Smooth muscle cell (in vitro differentiated cells): ENCODE results near the gene CMSS1. TPM values are rescaled to one million over a fixed set of nuclear protein-coding genes. Genes with fewer than 3 reads are reported as not detected.
A peak's percentile ranks its signal among the peaks of the same experiment; 100 is the strongest.

ENCODE experiments used
- DNase-seq: peaks from one replicate; lab custom pipeline; 2025; ENCODE audit not compliant: unreplicated experiment; lab: John Stamatoyannopoulos, UW
- H2AFZ ChIP-seq: fragments of 200-600 bp; sonication (generic); 2 replicates; pipeline ENCODE4 v1.6.0; 2016; ENCODE audit warnings: antibody characterized with exemption, low read depth, mild to moderate bottlenecking
- H3F3A ChIP-seq: fragments of 200-600 bp; sonication (generic); 2 replicates; pipeline ENCODE4 v1.6.0; 2017; ENCODE audit warnings: antibody characterized with exemption, low read depth
- H3K27ac ChIP-seq: fragments of 200-600 bp; sonication (generic); 2 replicates; pipeline ENCODE4 v1.5.1; 2016; ENCODE audit warnings: low read depth, mild to moderate bottlenecking
- H3K27me3 ChIP-seq: fragments of 200-600 bp; sonication (generic); 2 replicates; pipeline ENCODE4 v1.6.1; 2016; ENCODE audit warnings: low read depth, mild to moderate bottlenecking
- H3K36me3 ChIP-seq: fragments of 200-600 bp; sonication (generic); 2 replicates; pipeline ENCODE4 v1.5.1; 2016; ENCODE audit warnings: low read depth
- H3K4me1 ChIP-seq: fragments of 200-600 bp; sonication (generic); 2 replicates; pipeline ENCODE4 v1.5.1; 2016; ENCODE audit warnings: low read depth
- H3K4me2 ChIP-seq: fragments of 200-600 bp; sonication (generic); 2 replicates; pipeline ENCODE4 v1.6.0; 2016; ENCODE audit warnings: mild to moderate bottlenecking
- H3K4me3 ChIP-seq: fragments of 200-600 bp; sonication (generic); 2 replicates; pipeline ENCODE4 v1.5.1; 2016; ENCODE audit warnings: mild to moderate bottlenecking
- H3K79me2 ChIP-seq: fragments of 200-600 bp; sonication (generic); 2 replicates; pipeline ENCODE4 v1.6.0; 2016; ENCODE audit warnings: low read depth, mild to moderate bottlenecking
- H3K9ac ChIP-seq: fragments of 200-600 bp; sonication (generic); 2 replicates; pipeline ENCODE4 v1.6.0; 2016; ENCODE audit warnings: low read depth
- H3K9me3 ChIP-seq: fragments of 200-600 bp; sonication (generic); replicated peaks from 2 replicates; pipeline ENCODE4 v1.5.1; 2016; ENCODE audit warnings: low read depth
- H4K20me1 ChIP-seq: fragments of 200-600 bp; sonication (generic); 2 replicates; pipeline ENCODE4 v1.6.0; 2016; ENCODE audit warnings: low read depth
- WGBS: methylation state at CpG from one replicate; pipeline ENCODE4 v1.1.7; 2016; ENCODE audit warnings: low lambda C conversion rate; 5-methylcytosine and 5-hydroxymethylcytosine counted together
- polyA plus RNA-seq: library from polyadenylated mRNA; unstranded; fragments of >200 nt; fragmentation: Nextera tagmentation; extraction: Ambion mirVana; gene quantifications from 2 replicates; pipeline ENCODE4 v1.2.1, GENCODE V29; 2016
- total RNA-seq: library from RNA; depleted of rRNA; stranded (reverse); fragments of >200 nt; gene quantifications from 2 replicates; pipeline ENCODE4 v1.2.3, GENCODE V29; 2014
- TF ChIP-seq, protein P1 (sequence below): fragments of 200-600 bp; sonication (generic); IDR thresholded peaks from 2 replicates; pipeline ENCODE4 v1.5.1; 2017; ENCODE audit warnings: borderline replicate concordance, mild to moderate bottlenecking, antibody characterized with exemption; ENCODE audit not compliant: insufficient read depth, poor library complexity, severe bottlenecking

Gene CMSS1
- total and polyA plus RNA-seq, 2 experiments from 2014 or later, result 19.2 to 24.1 TPM

DNA sequence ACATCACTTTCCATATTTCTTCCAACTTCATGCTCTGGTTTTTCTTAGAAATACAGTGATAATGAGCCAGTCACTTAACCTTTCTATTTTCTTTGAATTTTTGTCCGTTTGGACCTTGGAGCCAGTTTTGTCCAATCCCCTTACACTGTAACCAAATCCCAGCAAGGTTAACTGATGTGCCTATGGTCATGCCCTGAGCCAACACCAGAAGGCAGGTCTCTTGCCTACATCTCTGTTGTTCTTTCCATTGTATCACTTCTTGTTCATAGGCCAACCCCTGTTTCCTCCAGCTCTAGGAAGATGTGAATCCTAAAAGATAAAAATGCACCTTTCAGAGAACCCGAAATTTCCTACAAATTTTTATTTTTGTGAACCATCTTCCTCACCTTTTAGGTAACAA lies 122.7 kb downstream of the CMSS1 start:
- no peak for DNase-seq
- Histone ChIP-seq H3K79me2 (no peaks in the 10 kb centered on the region), H3K4me3 (no peak overlapping the region), H3K27me3 (no peaks in the 10 kb centered on the region), H4K20me1 (no peaks in the 10 kb centered on the region), H3K9me3 (no peaks in the 10 kb centered on the region), H3K4me2 (peak overlapping the region; percentile 22), H3K4me1 (peaks cover 35% of the 10 kb centered on the region), H3K9ac (no peak overlapping the region), H3K27ac (peak overlapping the region; percentile 20), H3K36me3 (no peaks in the 10 kb centered on the region), H2AFZ (no peak overlapping the region), H3F3A (peaks cover 15% of the 10 kb centered on the region)
- TF ChIP-seq, protein P1, sequence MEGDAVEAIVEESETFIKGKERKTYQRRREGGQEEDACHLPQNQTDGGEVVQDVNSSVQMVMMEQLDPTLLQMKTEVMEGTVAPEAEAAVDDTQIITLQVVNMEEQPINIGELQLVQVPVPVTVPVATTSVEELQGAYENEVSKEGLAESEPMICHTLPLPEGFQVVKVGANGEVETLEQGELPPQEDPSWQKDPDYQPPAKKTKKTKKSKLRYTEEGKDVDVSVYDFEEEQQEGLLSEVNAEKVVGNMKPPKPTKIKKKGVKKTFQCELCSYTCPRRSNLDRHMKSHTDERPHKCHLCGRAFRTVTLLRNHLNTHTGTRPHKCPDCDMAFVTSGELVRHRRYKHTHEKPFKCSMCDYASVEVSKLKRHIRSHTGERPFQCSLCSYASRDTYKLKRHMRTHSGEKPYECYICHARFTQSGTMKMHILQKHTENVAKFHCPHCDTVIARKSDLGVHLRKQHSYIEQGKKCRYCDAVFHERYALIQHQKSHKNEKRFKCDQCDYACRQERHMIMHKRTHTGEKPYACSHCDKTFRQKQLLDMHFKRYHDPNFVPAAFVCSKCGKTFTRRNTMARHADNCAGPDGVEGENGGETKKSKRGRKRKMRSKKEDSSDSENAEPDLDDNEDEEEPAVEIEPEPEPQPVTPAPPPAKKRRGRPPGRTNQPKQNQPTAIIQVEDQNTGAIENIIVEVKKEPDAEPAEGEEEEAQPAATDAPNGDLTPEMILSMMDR, result no peak
- 91% methylated on average over 2 of the region's 2 CpGs for WGBS

GRCh38 chr3:99941211-99941610 lies 123.5 kb downstream of the CMSS1 start:
- Histone ChIP-seq H3K36me3 (no peaks in the 10 kb centered on the region), H3K27ac (no peak overlapping the region), H3K4me3 (no peak overlapping the region), H3K9me3 (no peaks in the 10 kb centered on the region), H3K4me2 (peak overlapping the region; percentile 32), H4K20me1 (no peaks in the 10 kb centered on the region), H2AFZ (no peak overlapping the region), H3K27me3 (no peaks in the 10 kb centered on the region), H3F3A (peaks cover 15% of the 10 kb centered on the region), H3K4me1 (peaks cover 37% of the 10 kb centered on the region), H3K79me2 (no peaks in the 10 kb centered on the region), H3K9ac (no peak overlapping the region)
- WGBS, result 59% methylated on average over 1 of the region's 1 CpG
- no peak for DNase-seq
- TF ChIP-seq, protein P1, result no peak

GRCh38 chr3:99943931-99944761 lies 126.5 kb downstream of the CMSS1 start:
- peaks cover 27% of the 10 kb centered on the region for H3K4me1 ChIP-seq
- DNase-seq, result no peak
- H3K9ac ChIP-seq, result no peak overlapping the region

More at GRCh38 chr3:99943931-99944761, 126.5 kb downstream of the CMSS1 start:
- TF ChIP-seq, protein P1, result no peak
- no peaks in the 10 kb centered on the region for H4K20me1 ChIP-seq
- no peak overlapping the region for H3K4me3 ChIP-seq
- H3K36me3 ChIP-seq, result no peaks in the 10 kb centered on the region
- no peaks in the 10 kb centered on the region for H3K9me3 ChIP-seq
- H3K79me2 ChIP-seq, result no peaks in the 10 kb centered on the region
- H3K4me2 ChIP-seq, result peak overlapping the region; percentile 53
- peak overlapping the region; percentile 68 for H3K27ac ChIP-seq
- no peaks in the 10 kb centered on the region for H3K27me3 ChIP-seq
- H2AFZ ChIP-seq, result no peak overlapping the region
- H3F3A ChIP-seq, result peaks cover 4% of the 10 kb centered on the region
- WGBS, result 19% methylated on average over 4 of the region's 4 CpGs
